NCI-H128 (cell line): ENCODE results near the gene ATP1A4.

Experiments used
- DNase-seq: peaks from one replicate; lab custom pipeline; 2025; ENCODE audit not compliant: unreplicated experiment; lab: John Stamatoyannopoulos, UW

The ATP1A4 gene

DNA sequence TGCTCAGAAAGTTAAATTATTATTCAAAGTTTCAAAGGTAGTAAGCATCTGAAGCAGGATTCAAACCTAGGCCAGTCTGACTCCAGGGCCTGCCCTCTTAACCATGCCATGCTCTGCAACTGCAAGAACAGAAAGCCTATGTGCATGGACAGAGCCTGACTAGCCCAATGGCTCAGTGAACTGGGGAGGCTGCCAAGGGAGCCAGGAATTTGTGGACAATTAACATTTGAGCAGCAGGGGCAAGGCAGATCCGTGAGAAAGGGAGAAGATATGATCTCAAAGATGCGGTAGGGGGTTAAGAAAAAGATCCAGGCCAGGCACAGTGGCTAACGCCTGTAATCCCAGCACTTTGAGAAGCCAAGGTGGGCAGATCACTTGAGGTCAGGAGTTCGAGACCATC, 6.5 kb upstream of the ATP1A4 start:
- DNase-seq, result no peak

DNA sequence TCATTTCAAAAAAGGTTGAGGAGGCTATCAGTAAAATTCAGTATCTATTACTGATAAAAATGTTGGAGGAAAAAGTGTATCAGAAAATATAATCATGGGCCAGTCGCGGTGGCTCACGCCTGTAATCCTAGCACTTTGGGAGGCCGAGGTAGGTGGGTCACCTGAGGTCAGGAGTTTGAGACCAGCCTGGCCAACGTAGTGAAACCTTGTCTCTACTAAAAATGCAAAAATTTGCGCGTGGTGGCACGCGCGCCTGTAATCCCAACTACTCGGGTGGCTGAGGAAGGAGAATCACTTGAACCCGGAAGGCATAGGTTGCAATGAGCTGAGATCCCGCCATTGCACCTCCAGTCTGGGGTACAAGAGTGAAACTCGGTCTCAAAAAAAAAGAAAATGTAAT, 5.3 kb upstream of the ATP1A4 start:
- DNase-seq, result no peak

DNA sequence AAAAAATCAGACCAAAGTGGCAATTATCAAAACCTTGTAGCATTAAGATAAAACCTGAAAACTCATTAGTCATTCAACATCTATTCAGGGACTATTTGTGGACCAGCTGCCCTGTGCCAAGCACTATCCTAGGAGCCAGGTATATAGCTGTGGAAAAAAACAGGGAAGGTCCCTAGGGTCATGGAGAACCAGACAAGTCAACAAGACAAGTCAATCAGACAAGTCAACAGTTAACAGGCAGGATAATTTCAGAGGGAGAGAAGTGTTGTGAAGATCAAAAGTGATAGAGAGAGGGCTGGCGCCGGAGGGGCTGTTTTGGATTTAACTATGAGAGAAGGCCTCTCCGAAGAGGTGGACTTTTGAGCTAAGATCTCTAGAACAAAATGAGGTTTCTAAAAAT, 3.3 kb upstream of the ATP1A4 start:
- DNase-seq, result no peak

DNA sequence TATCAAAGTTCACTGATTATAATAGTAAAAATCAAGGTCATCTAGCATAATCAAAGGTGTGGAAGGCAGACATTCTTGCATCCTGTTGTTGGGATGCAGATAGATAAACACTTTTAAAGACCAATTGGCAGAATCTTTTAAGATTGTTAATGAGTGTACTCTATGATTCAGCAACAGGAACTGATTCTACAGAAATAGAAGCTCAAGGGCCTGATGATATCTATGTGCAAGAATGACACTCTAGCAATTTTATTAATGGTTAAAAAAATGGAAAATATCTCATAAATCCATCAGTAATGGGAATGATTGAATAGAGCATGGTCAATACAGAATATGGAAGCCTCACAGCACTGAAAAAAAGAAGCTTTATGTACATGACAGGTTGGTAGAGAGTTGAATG, 2.2 kb upstream of the ATP1A4 start:
- no peak for DNase-seq

DNA sequence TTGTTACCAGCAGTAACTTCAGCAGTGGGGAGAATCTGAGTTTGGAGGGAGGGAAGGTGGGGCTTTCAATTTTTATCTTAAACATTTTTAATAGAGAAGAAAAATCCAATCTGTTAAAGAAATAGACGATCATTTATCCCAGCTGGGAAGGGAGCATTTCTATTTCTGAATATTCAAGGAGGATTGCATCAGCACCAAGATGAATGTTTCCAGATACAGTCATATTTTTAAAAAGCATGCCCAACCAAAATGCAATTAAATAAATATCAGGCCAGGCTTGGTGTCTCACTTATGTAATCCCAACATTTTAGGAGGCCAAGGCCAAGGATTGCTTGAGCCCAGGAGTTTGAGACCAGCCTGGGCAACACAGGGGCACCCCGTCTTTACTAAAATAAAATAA, 1.7 kb upstream of the ATP1A4 start:
- DNase-seq, result no peak

DNA sequence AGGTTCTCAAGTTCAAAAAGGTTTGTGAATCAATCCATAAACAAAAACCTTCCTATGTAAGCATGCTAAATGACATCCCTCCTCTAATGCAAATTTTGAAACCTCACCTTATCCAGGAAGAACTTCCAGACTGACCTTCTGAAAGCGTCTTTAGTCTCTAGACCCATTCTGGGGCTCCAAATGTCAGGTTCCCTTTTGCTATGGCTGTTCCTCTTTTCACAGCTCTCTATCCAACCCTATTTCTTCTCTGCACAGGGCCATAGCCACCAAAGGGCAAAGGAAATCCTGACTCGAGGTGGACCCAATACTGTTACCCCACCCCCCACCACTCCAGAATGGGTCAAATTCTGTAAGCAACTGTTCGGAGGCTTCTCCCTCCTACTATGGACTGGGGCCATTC, 3.4 kb downstream of the ATP1A4 start:
- DNase-seq, result no peak

DNA sequence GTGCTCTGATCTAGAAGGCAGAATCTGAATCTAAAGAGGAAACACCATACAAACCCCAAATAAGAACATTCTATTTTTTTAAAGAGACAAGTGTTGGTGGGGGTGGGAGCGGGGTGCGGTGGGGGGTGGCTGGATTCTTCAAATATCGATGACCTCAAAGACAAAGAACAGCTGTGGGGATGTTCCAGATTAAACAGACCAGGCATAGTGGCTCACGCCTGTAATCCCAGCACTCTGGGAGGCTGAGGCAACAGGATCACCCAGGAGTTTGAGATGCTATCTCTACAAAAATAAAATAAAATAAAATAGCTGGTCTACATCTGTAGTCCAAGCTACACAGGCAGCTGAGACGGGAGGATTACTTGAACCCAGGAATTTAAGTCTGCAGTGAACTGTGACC, 5.0 kb downstream of the ATP1A4 start:
- DNase-seq, result no peak

DNA sequence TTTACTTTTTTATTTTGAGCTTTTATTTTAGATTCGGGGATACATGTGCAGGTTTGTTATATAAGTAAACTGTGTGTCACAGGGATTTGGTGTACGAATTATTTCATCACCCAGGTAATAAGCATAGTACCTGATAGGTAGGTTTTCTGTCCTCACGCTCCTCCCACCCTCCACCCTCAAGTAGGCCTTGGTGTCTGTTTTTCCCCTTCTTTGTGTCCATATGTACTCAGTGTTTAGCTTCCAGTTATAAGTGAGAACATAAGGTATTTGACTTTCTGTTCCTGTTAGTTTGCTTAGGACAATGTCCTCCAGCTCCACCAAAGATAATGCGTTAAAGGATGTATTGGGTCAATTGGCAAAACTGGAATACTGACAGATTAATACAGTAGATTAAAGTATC, 5.8 kb downstream of the ATP1A4 start:
- no peak for DNase-seq

DNA sequence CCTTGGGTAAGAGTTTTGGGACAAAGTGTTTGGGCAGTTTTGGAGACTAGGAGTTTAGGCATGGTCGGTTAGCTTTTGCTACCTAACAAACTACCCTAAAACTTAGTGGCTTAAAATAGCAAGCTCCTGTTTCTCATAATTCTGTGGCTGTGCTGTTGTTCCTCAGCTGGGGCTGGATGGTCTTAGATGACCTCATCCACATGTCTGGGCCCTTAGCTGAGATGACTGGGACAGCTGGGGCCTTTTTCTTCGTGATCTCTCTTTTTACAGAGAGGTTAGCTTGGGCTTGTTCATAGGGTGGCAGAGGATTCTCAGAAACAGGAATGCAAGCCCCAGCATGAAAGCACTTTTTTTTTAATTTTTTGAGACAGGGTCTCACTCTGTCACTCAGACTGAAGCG, 6.6 kb downstream of the ATP1A4 start:
- DNase-seq, result no peak

DNA sequence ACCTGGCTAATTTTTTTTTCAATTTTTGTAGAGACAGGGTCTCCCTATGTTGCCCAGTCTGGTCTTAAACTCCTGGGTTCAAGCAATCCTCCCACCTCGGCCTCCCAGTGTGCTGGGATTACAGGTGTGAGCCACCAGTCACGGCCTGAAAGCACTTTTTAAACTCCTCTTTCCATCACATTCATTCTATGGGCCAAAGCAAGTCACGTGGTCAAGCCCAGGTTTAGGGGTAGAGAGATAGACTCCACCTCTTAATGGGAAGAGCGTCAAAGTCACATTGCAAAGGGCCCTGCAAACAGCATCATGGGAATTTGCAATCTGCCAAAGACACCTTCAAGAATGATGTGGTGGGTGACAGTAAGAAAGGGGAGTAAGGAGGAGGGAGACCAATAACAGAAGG, 7.1 kb downstream of the ATP1A4 start:
- DNase-seq, result no peak

DNA sequence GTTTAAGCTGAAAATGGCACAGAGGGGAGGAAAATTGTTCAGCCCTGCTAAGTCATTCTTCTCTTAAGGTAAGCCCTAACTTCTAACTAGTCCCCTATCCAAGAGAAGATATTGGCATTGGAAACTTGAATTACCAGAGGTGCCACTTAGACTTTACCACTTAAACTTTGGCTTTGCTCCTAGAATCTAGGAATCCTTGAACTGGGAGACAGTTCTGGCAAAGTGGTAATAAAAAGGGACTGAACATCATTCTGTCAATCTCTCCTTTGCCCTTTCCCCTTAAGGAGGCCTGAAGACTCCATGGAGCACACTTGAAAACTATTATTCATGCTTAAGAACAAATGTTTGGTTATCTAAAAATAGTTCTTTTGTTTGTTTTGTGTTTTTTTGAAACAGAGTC, 8.4 kb downstream of the ATP1A4 start:
- no peak for DNase-seq

DNA sequence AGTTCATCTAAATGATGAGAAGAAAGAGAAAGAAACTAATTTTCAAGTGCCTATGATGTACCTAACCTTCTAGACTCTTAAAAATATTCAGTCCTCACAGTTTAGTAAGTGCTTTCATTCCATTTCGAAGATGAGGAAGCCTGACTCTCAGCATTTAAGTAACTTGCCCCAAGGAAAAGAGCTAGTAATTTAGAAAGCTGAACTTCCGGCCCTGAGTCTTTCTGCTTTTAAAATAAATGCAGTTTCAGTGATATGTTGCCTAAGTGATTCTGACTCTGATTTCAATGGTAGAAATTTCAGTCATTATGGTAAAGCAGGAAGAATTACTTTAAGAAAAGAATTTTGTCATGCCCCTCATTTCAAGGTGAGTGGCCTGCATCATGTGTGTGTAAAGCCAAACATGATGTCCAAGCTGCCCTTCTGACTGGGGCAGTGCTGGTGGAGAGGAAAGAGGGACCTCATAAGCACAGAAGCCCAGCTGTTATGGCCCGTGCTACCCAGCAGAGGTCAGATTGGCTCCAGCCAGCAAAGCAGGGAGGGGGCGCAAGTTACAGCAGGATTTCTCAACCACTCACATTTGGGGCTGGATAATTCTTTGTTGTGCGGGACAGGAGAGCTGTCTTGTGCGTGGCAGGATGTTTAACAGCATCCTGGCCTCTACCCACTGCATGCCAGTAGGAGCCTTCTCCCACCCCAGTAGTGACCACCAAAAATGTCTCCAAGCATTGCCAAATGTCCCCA, 10.7 kb downstream of the ATP1A4 start:
- no peak for DNase-seq

DNA sequence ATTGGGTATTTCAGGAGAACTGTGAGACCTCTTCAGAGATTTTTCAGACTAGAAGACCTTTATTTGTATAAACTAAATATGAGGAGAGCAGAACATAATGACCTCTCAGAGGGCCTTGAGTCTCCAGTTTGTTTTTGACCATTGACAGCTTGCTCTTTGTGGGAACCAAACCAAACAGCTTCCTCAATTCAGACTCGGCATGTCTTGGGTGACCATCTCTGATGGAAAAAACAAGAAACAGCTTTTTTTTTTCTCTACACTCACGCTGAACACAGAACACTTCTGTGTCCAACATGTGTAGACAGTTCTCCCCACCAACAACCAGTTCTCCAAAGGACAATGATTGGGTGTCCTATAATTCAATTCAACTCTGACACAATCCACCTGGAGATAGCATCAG, 11.5 kb downstream of the ATP1A4 start:
- DNase-seq, result no peak

DNA sequence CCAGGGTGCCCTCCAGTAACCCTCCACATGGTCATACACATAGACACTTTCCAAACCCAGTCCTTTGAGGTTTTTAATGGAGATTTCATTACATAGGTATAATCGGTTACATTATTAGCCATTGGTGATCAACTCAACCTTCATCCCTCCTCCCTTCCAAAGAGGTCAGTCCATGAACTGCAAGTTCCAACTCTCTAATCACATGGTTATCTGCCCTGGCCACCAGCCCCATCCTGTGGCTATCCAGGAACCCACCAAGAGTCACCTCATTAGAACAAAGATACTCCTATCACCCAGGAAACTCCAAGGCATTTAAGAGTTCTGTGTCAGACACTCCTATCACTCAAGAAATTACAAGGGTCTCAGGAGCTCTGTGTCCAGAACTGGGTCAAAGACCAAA, 12.2 kb downstream of the ATP1A4 start:
- no peak for DNase-seq

DNA sequence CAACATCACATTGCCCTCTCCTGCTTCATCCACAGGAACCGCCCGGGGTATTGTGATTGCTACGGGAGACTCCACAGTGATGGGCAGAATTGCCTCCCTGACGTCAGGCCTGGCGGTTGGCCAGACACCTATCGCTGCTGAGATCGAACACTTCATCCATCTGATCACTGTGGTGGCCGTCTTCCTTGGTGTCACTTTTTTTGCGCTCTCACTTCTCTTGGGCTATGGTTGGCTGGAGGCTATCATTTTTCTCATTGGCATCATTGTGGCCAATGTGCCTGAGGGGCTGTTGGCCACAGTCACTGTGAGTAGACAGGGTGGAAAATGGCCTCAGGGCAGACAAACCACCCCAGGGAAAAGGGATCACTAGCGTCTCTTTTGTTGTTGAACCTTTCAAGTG, 12.7 kb downstream of the ATP1A4 start:
- DNase-seq, result no peak

DNA sequence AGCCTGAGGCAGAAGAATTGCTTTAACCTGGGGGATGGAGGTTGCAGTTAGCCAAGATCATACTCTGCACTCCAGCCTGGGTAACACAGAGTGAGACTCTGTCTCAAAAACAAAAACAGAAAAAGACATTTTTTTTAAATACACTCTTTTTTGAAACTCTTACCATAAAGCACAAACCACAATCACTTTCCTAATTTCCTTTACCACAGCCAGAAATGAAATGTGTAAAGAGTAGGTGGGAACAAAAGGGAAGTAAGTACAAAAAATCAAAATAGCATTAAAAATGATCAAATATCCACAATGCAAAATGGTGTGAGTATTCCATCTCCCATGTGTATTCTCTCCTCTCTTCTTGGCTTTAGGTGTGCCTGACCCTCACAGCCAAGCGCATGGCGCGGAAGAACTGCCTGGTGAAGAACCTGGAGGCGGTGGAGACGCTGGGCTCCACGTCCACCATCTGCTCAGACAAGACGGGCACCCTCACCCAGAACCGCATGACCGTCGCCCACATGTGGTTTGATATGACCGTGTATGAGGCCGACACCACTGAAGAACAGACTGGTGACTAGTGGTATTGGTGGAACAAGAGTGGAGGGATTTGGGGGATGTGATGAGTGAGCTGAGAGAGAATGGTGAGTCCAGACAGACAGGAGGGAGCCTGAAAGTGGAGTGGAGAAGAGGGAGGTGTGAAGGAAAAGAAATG, 14.9 kb downstream of the ATP1A4 start:
- no peak for DNase-seq

DNA sequence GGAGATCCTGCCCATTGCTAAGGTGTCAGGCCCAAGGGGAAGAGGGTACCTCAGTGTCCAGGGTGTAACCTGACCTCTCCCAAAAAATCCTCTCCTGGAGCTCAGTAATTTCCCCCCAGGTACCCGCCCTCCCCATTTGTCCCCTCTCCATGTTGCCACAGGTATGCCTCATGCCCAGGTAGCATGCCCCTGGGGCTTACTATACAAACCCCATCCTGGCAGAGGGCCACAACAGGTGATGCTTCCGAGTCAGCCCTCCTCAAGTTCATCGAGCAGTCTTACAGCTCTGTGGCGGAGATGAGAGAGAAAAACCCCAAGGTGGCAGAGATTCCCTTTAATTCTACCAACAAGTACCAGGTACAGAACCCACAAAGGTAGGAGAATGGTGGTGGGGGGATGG, 15.7 kb downstream of the ATP1A4 start:
- no peak for DNase-seq

DNA sequence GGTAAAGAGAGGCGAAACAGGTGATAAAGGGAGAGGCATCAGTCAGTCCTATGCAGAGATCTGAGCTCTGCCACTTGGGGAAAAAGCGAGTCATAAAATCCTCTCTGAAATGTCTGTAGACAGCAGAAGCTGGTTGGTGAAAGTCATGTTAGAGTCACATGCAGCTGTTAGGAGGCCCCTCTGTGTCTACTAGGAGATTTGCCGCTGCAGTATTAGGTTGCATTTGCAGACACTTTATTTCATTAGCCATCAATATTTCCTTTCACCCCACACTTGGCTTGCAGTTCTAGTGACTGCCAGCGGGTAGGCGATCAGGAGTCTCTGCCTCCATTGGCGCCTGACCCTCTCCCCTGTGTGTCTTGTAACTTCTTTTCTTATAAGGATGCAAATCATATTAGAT, 16.2 kb downstream of the ATP1A4 start:
- no peak for DNase-seq

DNA sequence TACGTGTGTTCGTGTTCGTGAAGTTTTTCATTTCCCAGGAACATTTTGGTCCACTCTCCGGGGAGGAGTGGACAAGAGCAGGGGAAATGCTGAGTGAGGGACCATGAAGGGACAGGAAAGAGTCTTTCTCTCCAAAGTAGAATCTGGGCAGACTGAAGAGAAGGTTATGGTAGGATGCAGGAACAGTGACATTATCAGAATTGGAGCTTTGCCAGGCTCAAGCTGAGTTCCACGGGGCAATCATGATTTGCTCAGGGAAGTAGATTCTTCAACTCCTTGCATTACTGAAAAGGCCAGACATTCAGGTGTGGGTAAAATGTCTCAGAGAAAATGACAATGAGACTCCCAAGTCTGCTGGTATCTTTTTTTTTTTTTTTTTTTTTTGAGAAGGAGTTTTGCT, 16.6 kb downstream of the ATP1A4 start:
- no peak for DNase-seq

DNA sequence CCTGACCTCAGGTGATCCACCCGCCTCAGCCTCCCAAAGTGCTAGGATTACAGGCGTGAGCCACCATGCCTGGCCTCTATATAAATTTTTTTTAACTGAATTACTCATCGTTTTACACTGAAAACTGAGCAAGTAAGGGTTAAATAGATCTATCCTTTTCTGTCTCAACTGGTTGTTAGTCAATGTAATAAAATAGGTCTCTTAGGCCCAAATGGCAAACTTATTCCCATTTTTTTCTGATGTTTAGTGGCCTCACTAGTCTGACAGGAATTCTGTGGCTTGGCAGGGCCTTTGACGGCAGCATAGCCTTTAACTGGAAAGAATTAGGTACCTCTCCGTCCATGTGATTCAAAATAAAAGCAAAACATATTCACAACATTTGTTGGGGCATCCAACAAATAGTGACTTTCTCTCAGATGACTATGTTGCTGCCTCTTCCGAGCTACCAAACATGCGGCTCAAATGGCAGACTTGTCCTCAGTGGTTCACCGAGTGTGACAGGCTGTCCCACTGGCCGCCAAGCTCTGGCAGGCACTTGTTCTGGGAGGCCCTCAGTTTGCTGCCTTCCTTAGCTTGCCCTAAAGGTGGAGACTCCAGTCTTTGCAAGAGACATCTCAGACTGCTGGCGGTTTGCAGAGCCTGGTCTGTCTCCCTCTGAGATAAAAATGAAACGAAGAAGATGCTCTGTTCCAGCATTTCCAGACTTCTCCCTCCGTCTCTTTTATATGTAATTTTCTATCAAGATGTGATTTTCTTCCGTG, 17.4 kb downstream of the ATP1A4 start:
- no peak for DNase-seq

DNA sequence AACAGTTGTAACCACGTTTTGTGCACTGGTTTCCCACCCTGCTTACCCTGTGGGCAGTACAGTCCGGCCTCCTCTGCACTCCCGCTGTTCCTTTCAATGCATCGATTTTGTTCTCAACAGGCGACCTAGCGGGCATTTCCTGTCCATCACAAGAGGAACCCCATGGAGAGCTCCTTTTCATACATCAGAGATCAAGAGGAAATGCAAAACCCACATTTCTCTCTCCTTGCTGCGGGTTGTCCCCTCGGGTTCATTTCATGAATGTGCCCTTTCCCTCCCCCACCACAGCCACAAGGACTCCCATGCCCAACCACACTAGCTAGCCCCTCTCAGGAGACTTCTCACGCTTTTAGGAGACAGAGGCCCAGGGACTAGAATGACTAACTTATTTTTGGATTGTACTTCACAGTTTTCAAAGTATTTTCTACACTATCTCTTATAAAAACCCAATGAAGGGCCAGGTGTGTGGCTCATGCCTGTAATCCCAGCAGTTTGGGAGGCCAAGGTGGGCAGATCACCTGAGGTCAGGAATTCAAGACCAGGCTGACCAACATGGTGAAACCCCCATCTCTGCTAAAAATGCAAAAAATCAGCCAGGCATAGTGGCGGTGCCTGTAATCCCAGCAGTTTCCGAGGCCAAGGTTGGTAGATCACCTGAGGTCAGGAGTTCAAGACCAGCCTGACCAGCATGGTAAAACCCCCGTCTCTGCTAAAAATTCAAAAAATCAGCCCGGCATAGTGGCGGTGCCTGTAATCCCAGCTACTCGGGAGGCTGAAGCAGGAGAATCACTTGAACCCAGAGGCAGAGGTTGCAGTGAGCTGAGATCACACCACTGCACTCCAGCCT, 18.4 kb downstream of the ATP1A4 start:
- DNase-seq, result no peak
